Measurements from ENCODE around the gene UQCRC1.

GRCh38 chr3:48599509-48600285 is 9.7 kb downstream of the UQCRC1 start:
- TF ChIP-seq CTCF (IDR thresholded peaks at IDR 0.05; ENCODE audit: control extremely low read depth in 1 of 3, insufficient read depth in 1 of 3, low read depth in 1 of 3, low read length in 3 of 3), result no peak
- TF ChIP-seq BACH1 (IDR thresholded peaks at IDR 0.05; ENCODE audit: low read length), result no peak
- TF ChIP-seq POLR2A (IDR thresholded peaks at IDR 0.05; ENCODE audit: control extremely low read depth in 1 of 2, low read depth in 2 of 2, low read length in 2 of 2), result no peak; a peak in 1 of 3 replicates
- no peak for TF ChIP-seq PHF8 (conservative IDR thresholded peaks at IDR 0.05; ENCODE audit: low read depth, low read length)

Measured in H1 (cell line).